ENCODE results near the gene GARNL3. TPM values are rescaled to one million over a fixed set of nuclear protein-coding genes. Genes with fewer than 3 reads are reported as not detected.

GARNL3 gene
- total RNA-seq, 4 donors from 2014 or later, result 28.4 to 59.7 (median 39.1) TPM

DNA sequence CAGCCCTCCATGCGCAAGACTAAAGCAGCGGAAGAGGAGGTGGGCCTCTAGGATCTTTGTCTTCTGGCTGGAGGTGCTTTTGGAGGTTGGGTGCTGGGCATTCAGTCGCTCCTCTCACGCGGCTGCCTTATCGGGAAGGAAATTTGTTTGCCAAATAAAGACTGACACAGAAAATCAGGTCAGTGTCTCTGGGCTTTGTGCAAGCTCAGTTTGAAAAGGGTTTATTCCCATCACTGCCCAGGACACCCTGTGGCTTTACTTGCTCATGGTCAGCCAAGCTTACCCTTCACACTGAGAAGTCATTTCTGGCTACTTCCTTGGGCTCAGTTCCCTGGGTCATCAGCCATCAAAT is 142.9 kb downstream of the GARNL3 start:
- Histone ChIP-seq H3K27ac (no peak overlapping the region), H3K4me1 (no peaks in the 10 kb centered on the region), H3K27me3 (no peaks in the 10 kb centered on the region), H3K4me3 (no peak overlapping the region), H3K36me3 (peaks cover 2 to 51% (median 15%) of the 10 kb centered on the region in 3 donors), H3K9me3 (no peaks in the 10 kb centered on the region)
- no peak for TF ChIP-seq EP300 (IDR thresholded peaks at IDR 0.05)
- TF ChIP-seq POLR2A (IDR thresholded peaks at IDR 0.05), result no peak
- TF ChIP-seq, protein P1, sequence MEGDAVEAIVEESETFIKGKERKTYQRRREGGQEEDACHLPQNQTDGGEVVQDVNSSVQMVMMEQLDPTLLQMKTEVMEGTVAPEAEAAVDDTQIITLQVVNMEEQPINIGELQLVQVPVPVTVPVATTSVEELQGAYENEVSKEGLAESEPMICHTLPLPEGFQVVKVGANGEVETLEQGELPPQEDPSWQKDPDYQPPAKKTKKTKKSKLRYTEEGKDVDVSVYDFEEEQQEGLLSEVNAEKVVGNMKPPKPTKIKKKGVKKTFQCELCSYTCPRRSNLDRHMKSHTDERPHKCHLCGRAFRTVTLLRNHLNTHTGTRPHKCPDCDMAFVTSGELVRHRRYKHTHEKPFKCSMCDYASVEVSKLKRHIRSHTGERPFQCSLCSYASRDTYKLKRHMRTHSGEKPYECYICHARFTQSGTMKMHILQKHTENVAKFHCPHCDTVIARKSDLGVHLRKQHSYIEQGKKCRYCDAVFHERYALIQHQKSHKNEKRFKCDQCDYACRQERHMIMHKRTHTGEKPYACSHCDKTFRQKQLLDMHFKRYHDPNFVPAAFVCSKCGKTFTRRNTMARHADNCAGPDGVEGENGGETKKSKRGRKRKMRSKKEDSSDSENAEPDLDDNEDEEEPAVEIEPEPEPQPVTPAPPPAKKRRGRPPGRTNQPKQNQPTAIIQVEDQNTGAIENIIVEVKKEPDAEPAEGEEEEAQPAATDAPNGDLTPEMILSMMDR (IDR thresholded peaks at IDR 0.05), result no peak
- no peak for DNase-seq (ENCODE audit: low spot score in 2 of 2)
- 79 to 84% methylated on average over 6 of the region's 6 CpGs for WGBS, 2 donors

DNA sequence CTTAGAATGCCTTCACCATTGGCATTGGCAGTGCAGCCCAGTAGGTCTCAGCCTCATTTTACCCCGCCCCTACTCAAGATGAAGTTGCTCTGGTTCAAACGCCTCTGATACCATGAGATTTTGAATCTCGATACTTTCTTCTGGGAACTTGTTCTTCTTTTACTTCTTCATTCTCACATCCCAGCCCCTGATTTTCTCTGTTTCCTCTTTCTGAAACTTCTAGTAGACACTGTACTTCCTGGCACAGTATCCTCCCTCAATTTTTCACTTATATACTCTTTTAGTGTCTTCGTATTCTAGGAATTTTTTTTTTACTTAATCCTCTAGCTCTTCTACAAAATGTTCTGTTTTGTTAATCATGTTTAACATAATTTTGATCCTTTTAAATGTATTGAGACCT is 146.5 kb downstream of the GARNL3 start:
- TF ChIP-seq, protein P1 (IDR thresholded peaks at IDR 0.05), result no peak
- TF ChIP-seq EP300 (IDR thresholded peaks at IDR 0.05) (no peak), POLR2A (IDR thresholded peaks at IDR 0.05) (no peak)
- DNase-seq (ENCODE audit: low spot score in 2 of 2), result no peak
- no peaks in the 10 kb centered on the region for H3K9me3 ChIP-seq
- peaks cover 0 to 16% (median 2%) of the 10 kb centered on the region in 3 donors for H3K36me3 ChIP-seq
- H3K4me3 ChIP-seq, result no peak overlapping the region
- H3K27me3 ChIP-seq, result no peaks in the 10 kb centered on the region
- 81 to 86% methylated on average over 4 of the region's 4 CpGs for WGBS, 2 donors
- H3K27ac ChIP-seq, result peak overlapping the region in 2 of 4 donors; percentile 13 to 26
- H3K4me1 ChIP-seq, result no peaks in the 10 kb centered on the region

DNA sequence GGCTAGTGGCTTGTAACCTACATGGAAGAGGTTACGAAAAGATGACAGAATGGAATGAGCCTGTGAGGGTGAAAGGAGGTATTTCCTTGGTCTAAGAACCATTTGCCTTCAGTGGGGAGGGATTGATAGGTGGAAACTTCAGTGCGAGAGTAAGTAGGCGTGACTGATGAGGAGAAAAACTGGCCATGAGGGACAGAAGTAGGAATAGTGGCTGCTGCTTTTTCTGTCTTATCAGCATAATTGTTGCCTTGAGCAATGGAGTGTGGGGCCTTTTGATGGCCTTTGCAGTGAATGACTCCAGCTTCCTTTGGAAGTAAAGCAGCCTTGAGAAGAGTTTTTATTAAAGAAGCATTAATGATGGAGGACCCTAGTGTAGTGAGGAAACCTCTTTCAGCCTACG is 150.6 kb downstream of the GARNL3 start:
- no peaks in the 10 kb centered on the region for H3K9me3 ChIP-seq
- DNase-seq (ENCODE audit: low spot score in 2 of 2), result no peak
- WGBS, 2 donors, result 62 to 77% methylated on average over 4 of the region's 4 CpGs
- no peak overlapping the region for H3K4me3 ChIP-seq
- no peak for TF ChIP-seq EP300 (IDR thresholded peaks at IDR 0.05)
- TF ChIP-seq, protein P1 (IDR thresholded peaks at IDR 0.05), result no peak
- no peak for TF ChIP-seq POLR2A (IDR thresholded peaks at IDR 0.05)
- peaks cover 0 to 3% (median 0%) of the 10 kb centered on the region in 3 donors for H3K36me3 ChIP-seq
- peaks cover 0 to 15% (median 0%) of the 10 kb centered on the region in 4 donors for H3K4me1 ChIP-seq
- H3K27me3 ChIP-seq, result no peaks in the 10 kb centered on the region
- no peak overlapping the region for H3K27ac ChIP-seq

DNA sequence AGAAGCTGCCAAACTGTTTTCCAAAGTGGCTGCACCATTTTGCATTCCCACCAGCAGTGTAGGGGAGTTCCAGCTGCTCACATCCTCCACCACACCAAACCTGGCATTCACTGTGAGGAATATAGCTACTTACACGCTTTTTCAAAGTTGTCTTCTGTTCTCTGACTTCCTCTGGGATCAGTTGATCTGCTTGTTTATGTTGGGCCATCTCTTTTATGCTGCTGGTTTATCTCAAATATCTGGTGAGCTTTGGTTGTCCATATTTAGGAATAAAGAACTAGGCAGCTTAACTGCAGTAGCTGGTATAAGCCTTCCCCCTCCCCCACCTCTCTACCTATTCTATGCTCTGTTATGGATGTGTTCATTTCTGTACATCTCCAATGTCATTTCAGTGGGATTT is 151.1 kb downstream of the GARNL3 start:
- no peaks in the 10 kb centered on the region for H3K27me3 ChIP-seq
- H3K36me3 ChIP-seq, result peaks cover 0 to 3% (median 0%) of the 10 kb centered on the region in 3 donors
- H3K9me3 ChIP-seq, result no peaks in the 10 kb centered on the region
- no peak overlapping the region for H3K4me3 ChIP-seq
- no peak overlapping the region for H3K27ac ChIP-seq
- no peak for DNase-seq (ENCODE audit: low spot score in 2 of 2)
- 78 to 90% methylated on average over 1 of the region's 1 CpG for WGBS, 2 donors
- no peak for TF ChIP-seq EP300 (IDR thresholded peaks at IDR 0.05)
- TF ChIP-seq POLR2A (IDR thresholded peaks at IDR 0.05), result no peak
- TF ChIP-seq, protein P1 (IDR thresholded peaks at IDR 0.05), result no peak
- H3K4me1 ChIP-seq, result peaks cover 0 to 15% (median 0%) of the 10 kb centered on the region in 4 donors

DNA sequence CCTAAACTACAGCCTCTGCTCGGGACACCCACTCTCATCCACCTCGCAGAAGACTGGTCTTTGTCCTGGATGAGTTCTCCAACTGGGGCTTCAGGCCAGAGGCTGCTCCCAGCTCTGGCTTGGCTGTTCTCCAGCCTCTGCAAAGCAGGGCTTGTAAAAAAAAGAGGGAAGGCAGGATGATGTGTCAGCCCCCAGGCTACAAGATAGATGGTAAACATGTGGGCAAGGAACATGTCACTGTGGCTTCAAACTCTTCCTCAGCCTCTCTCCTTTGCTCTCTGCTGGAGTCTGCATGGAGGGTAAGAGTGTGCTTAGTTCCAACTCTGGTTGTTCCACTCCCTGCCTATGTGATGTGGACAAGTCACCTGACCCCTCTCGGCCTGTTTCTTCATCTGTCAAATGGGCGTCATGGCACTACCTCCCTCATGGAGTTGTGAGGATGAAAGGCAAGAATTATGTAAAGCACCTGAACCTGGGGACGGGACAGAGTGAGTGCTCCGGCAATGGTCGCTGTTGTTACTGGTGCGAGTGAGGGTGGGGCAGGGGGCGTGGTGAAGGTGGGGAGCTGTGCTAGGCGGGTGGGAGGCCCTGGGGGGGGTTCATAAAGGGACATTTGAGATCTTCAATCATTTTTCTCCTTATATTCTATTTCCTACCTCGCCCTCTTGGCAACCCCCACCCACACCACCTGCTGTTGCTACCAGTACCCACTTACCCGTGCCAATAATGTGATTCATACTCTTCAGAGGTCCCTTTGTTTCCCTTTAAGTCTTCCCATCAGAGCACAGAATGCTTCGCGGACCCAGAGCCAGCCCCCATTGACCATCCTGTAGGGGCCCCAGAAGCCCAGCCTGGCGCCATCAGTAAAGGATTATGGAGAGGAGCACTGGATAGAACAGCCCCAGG is 152.8 kb downstream of the GARNL3 start:
- WGBS, 2 donors, result 61 to 69% methylated on average over 15 of the region's 15 CpGs
- no peak overlapping the region for H3K27ac ChIP-seq
- peaks cover 0 to 28% (median 3%) of the 10 kb centered on the region in 4 donors for H3K4me1 ChIP-seq
- H3K4me3 ChIP-seq, result no peak overlapping the region
- H3K9me3 ChIP-seq, result no peaks in the 10 kb centered on the region
- no peaks in the 10 kb centered on the region for H3K27me3 ChIP-seq
- TF ChIP-seq, protein P1 (IDR thresholded peaks at IDR 0.05), result no peak
- TF ChIP-seq EP300 (IDR thresholded peaks at IDR 0.05) (no peak), POLR2A (IDR thresholded peaks at IDR 0.05) (no peak)
- no peak for DNase-seq (ENCODE audit: low spot score in 2 of 2)
- H3K36me3 ChIP-seq, result peaks cover 0 to 3% (median 0%) of the 10 kb centered on the region in 3 donors
